Activated T-helper 2 cell treated with anti-CD3 and anti-CD28 coated beads, Interferon-gamma antibody, Interleukin-2, Interleukin-4, amounts not matched to agents 10 μg/mL and 5 μg/mL and 100 μg/mL, durations not matched to agents 14 hours and 24 hours and 36 hours (primary cell): ENCODE data around the gene NIPA2. TPM values are rescaled to one million over a fixed set of nuclear protein-coding genes. Genes with fewer than 3 reads are reported as not detected.

Source experiments
- DNase-seq: peaks from one replicate; pipeline ENCODE4 v3.0.0; 2021; ENCODE audit warnings: low spot score
- H3K27ac Mint-ChIP-seq: one replicate; pipeline ENCODE4 v1.8.0; 2021; ENCODE audit warnings: mixed read lengths
- H3K27me3 Mint-ChIP-seq: one replicate; pipeline ENCODE4 v1.8.0; 2021; ENCODE audit warnings: low read depth, mixed read lengths
- H3K36me3 Mint-ChIP-seq: one replicate; pipeline ENCODE4 v1.8.0; 2021; ENCODE audit warnings: low read depth, mixed read lengths
- H3K4me1 Mint-ChIP-seq: one replicate; pipeline ENCODE4 v1.8.0; 2021; ENCODE audit warnings: low read depth, mixed read lengths
- H3K4me3 Mint-ChIP-seq: one replicate; pipeline ENCODE4 v1.8.0; 2021; ENCODE audit warnings: low read depth, mild to moderate bottlenecking, moderate library complexity, mixed read lengths
- H3K9me3 Mint-ChIP-seq: one replicate; pipeline ENCODE4 v1.8.0; 2021; ENCODE audit warnings: mixed read lengths
- intact Hi-C: fragments of 100-400 bp; cut with micrococcal nuclease; formaldehyde crosslinking; loops from one replicate; pipeline ENCODE4 v1.15.1; 2023
- total RNA-seq: library from RNA; stranded (reverse); gene quantifications from 2 replicates; pipeline ENCODE4 v1.2.3, GENCODE V29; 2022

NIPA2 gene
- total RNA-seq, 1 donor from 2014 or later = 65.3 TPM

DNA sequence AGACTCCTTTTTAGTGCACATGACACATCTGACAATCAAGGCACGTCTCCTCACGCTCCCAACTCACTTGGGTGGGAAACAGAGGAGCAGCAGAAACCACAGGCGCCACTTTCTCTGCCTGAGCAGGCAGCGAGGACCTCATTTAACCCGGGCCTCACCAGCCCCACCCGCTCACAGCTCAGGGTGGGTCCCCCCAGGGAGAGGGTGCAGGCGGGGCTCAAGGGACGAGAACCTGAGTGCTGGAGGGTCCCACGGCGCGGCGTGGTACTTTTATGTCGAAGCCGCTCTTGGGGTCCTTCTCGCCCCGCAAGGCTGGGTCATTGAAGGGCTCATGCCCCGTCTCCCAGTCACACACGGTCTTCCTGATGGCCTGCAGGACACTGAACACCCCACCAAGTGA is 79.1 kb downstream of the NIPA2 start:
- no peak for DNase-seq
- intact Hi-C loops = no loop called here
- H3K27ac Mint-ChIP-seq = no peak overlapping the region
- no peaks in the 10 kb centered on the region for H3K9me3 Mint-ChIP-seq
- H3K27me3 Mint-ChIP-seq = no peaks in the 10 kb centered on the region
- no peaks in the 10 kb centered on the region for H3K36me3 Mint-ChIP-seq
- H3K4me1 Mint-ChIP-seq = no peaks in the 10 kb centered on the region
- no peak overlapping the region for H3K4me3 Mint-ChIP-seq

Other genes starting within 250 kb of the NIPA2 start
- gene NIPA1, start 52.0 kb upstream of the NIPA2 start, total RNA-seq = 19.4 and 20.7 TPM in 2 replicates
- 52.7 and 53.1 TPM in 2 replicates for gene CYFIP1, start 141.7 kb downstream of the NIPA2 start, total RNA-seq
- 22.8 and 26.2 TPM in 2 replicates for gene TUBGCP5, start 200.9 kb downstream of the NIPA2 start, total RNA-seq